ENCODE measurements around the gene SLC35G3.
A peak's percentile ranks its signal among the peaks of the same experiment; 100 is the strongest.
"Not testable (repeated sequence)": the region's sequence is repeated elsewhere in the genome, so short reads cannot be mapped to it uniquely, and the experiment has no call there.

Gene SLC35G3

GRCh38 chr17:35202582-35202981 is 8.4 kb upstream of the SLC35G3 start:
- DNase-seq: not testable (repeated sequence)

- not testable (repeated sequence) for DNase-seq
Measured at GRCh38 chr17:35195062-35195461, 869 bp upstream of the SLC35G3 start.

GRCh38 chr17:35192708-35193107 is 1.5 kb downstream of the SLC35G3 start:
- DNase-seq: no peak

- DNase-seq: no peak
Measured at GRCh38 chr17:35191001-35191695, 3.0 kb downstream of the SLC35G3 start.

GRCh38 chr17:35189291-35189690 is 4.9 kb downstream of the SLC35G3 start:
- peak; percentile 75 for DNase-seq

- DNase-seq: no peak
Measured at GRCh38 chr17:35188111-35188510, 6.1 kb downstream of the SLC35G3 start.

- no peak for DNase-seq
Measured at GRCh38 chr17:35187481-35187880, 6.7 kb downstream of the SLC35G3 start.

GRCh38 chr17:35185849-35186248 is 8.3 kb downstream of the SLC35G3 start:
- DNase-seq: peak; percentile 40

- no peak for DNase-seq
Measured at GRCh38 chr17:35184274-35184673, 9.9 kb downstream of the SLC35G3 start.

- no peak for DNase-seq
Measured at GRCh38 chr17:35183332-35183731, 10.9 kb downstream of the SLC35G3 start.

- DNase-seq: not testable (repeated sequence)
Measured at GRCh38 chr17:35179379-35179778, 14.8 kb downstream of the SLC35G3 start.

GRCh38 chr17:35176897-35177296 is 17.3 kb downstream of the SLC35G3 start:
- no peak for DNase-seq

- DNase-seq: no peak
Measured at GRCh38 chr17:35175638-35176415, 18.4 kb downstream of the SLC35G3 start.

- DNase-seq: no peak
Measured at GRCh38 chr17:35174835-35175334, 19.3 kb downstream of the SLC35G3 start.

GRCh38 chr17:35172321-35172720 is 21.9 kb downstream of the SLC35G3 start:
- DNase-seq: not testable (repeated sequence)

GRCh38 chr17:35171834-35172233 is 22.4 kb downstream of the SLC35G3 start:
- DNase-seq: peak; percentile 22

- peak; percentile 62 for DNase-seq
Measured at GRCh38 chr17:35170968-35171771, 23.0 kb downstream of the SLC35G3 start.

GRCh38 chr17:35169835-35170363 is 24.3 kb downstream of the SLC35G3 start:
- no peak for DNase-seq

GRCh38 chr17:35167666-35168065 is 26.5 kb downstream of the SLC35G3 start:
- no peak for DNase-seq

- no peak for DNase-seq
Measured at GRCh38 chr17:35167046-35167445, 27.1 kb downstream of the SLC35G3 start.

- no peak for DNase-seq
Measured at GRCh38 chr17:35166526-35166925, 27.7 kb downstream of the SLC35G3 start.

GRCh38 chr17:35164716-35165115 is 29.5 kb downstream of the SLC35G3 start:
- DNase-seq: no peak

- DNase-seq: no peak
Measured at GRCh38 chr17:35163886-35164285, 30.3 kb downstream of the SLC35G3 start.
